PC-3 (cell line): Measurements from ENCODE around the gene PCNT.

Experiments used
- CTCF ChIP-seq: fragments of 300-600 bp; sonication (generic); conservative IDR thresholded peaks from 2 replicates; pipeline ENCODE4 v1.5.1; 2017; ENCODE audit warnings: antibody characterized with exemption, low read depth, mild to moderate bottlenecking, low read length
- EZH2 ChIP-seq: fragments of 300-600 bp; sonication (generic); IDR thresholded peaks from one replicate; pipeline ENCODE4 v1.6.1; 2017; ENCODE audit warnings: antibody characterized with exemption, mild to moderate bottlenecking, low read length; ENCODE audit not compliant: unreplicated experiment

GRCh38 chr21:46393451-46393940 is 69.5 kb downstream of the PCNT start:
- TF ChIP-seq CTCF (no peak), EZH2 (no peak)
